Measurements from ENCODE around the gene SULT2A1. TPM values are rescaled to one million over a fixed set of nuclear protein-coding genes. Genes with fewer than 3 reads are reported as not detected.

Gene SULT2A1
- not detected in 2 replicates for total RNA-seq

GRCh38 chr19:47886010-47886559 is at the start of gene SULT2A1:
SULT2A1 (minus strand) TSS chr19:47886315; CDS start chr19:47886257, 58 bp downstream.

DNA sequence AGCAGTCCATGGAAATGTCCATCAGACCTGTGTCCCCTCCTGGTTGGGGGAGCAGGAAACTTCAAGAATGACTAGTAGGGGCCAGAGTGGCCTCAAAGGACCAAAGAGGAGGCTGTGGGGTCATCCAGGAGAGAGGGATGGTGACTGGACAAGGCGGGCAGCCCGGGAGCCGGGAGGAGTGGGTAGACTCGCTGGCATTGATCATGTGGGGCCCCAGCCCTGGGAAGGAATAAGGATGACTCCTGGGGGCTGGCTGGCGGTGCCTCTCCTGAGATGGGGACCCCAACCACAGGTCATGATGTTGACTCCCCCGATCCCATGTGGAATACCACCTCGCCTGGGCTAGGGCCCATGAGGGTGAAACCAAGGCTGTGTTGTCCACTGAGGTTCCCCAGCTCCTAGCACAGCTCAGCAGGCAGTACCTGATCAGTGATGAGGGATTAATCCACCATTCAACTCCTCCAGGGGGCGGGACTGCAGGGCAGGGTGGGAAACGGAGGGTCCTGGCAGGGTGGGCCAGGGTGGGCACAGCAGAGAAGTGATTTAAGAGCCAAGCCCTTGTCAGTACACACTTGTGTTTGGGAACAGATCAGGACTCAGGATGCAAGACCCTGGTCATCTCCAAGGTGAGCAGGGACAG is 27.3 kb downstream of the SULT2A1 start, which contains the start of gene TPRX2:
Gene TPRX2, plus strand, starts transcription at position 590 of the 640 bp plus-strand sequence. Its CDS starts 12 bp downstream, at position 602.

GRCh38 chr19:47821460-47822020 is 64.6 kb downstream of the SULT2A1 start, which contains the start of gene CRX:
CRX (plus strand) TSS chr19:47821937; CDS start chr19:47834444, 12,507 bp downstream.

Other genes starting within 250 kb of the SULT2A1 start
- 80.8 and 117 TPM in 2 replicates for gene EHD2, start 172.9 kb downstream of the SULT2A1 start, total RNA-seq
- gene NOP53, start 140.8 kb downstream of the SULT2A1 start, total RNA-seq = 128 and 171 TPM in 2 replicates
- gene SELENOW, start 107.6 kb downstream of the SULT2A1 start, total RNA-seq = 636 and 696 TPM in 2 replicates
- gene TPRX1, start 81.8 kb downstream of the SULT2A1 start, total RNA-seq = not detected in 2 replicates
- gene CRX, start 64.4 kb downstream of the SULT2A1 start, total RNA-seq = not detected in 2 replicates
- gene TPRX2, start 27.1 kb downstream of the SULT2A1 start, total RNA-seq = not detected in 2 replicates
- gene BSPH1, start 105.9 kb upstream of the SULT2A1 start, total RNA-seq = not detected in 2 replicates
- gene ELSPBP1, start 108.3 kb upstream of the SULT2A1 start, total RNA-seq = not detected in 2 replicates
- not detected in 2 replicates for gene CABP5, start 157.8 kb upstream of the SULT2A1 start, total RNA-seq
- gene PLA2G4C, start 224.5 kb upstream of the SULT2A1 start, total RNA-seq = 0.70 and 0.99 TPM in 2 replicates

Measured in hair follicular keratinocyte (primary cell).